Osteocyte (in vitro differentiated cells): ENCODE data around the gene ATG2B. TPM values are rescaled to one million over a fixed set of nuclear protein-coding genes. Genes with fewer than 3 reads are reported as not detected.

Experiments used
- DNase-seq: peaks from one replicate; pipeline ENCODE4 v3.0.0; 2021; ENCODE audit warnings: mixed read lengths; ENCODE audit not compliant: unreplicated experiment; ENCODE audit errors: extremely low spot score
- H3K27ac Mint-ChIP-seq: one replicate; pipeline ENCODE4 v1.8.0; 2021; ENCODE audit warnings: mild to moderate bottlenecking, mixed read lengths; ENCODE audit not compliant: unreplicated experiment
- H3K27me3 Mint-ChIP-seq: one replicate; pipeline ENCODE4 v1.8.0; 2021; ENCODE audit warnings: mixed read lengths; ENCODE audit not compliant: unreplicated experiment
- H3K36me3 Mint-ChIP-seq: one replicate; pipeline ENCODE4 v1.8.0; 2021; ENCODE audit warnings: mixed read lengths; ENCODE audit not compliant: unreplicated experiment
- H3K4me1 Mint-ChIP-seq: one replicate; pipeline ENCODE4 v1.8.0; 2021; ENCODE audit warnings: mixed read lengths; ENCODE audit not compliant: unreplicated experiment
- H3K4me3 Mint-ChIP-seq: one replicate; pipeline ENCODE4 v1.8.0; 2021; ENCODE audit warnings: mild to moderate bottlenecking, moderate library complexity, mixed read lengths; ENCODE audit not compliant: unreplicated experiment
- H3K9me3 Mint-ChIP-seq: one replicate; pipeline ENCODE4 v1.8.0; 2021; ENCODE audit warnings: mixed read lengths; ENCODE audit not compliant: unreplicated experiment
- total RNA-seq: library from RNA; stranded (reverse); gene quantifications from 2 replicates; pipeline ENCODE4 v1.2.1, GENCODE V29; 2021
- TF ChIP-seq, protein P1 (sequence below): fragments of 200-600 bp; sonication (generic); IDR thresholded peaks from 2 replicates; pipeline ENCODE4 v1.5.0; 2021; ENCODE audit warnings: antibody characterized with exemption, mild to moderate bottlenecking, moderate library complexity

Gene ATG2B
- total RNA-seq, 1 donor from 2014 or later: 26.9 TPM

GRCh38 chr14:96231056-96231455 lies 132.1 kb downstream of the ATG2B start:
- DNase-seq: no peak
- Mint-ChIP-seq H3K27ac (no peak overlapping the region), H3K4me3 (no peak overlapping the region), H3K4me1 (peaks cover 1% of the 10 kb centered on the region), H3K36me3 (no peaks in the 10 kb centered on the region), H3K9me3 (no peaks in the 10 kb centered on the region), H3K27me3 (no peaks in the 10 kb centered on the region)
- TF ChIP-seq, protein P1, sequence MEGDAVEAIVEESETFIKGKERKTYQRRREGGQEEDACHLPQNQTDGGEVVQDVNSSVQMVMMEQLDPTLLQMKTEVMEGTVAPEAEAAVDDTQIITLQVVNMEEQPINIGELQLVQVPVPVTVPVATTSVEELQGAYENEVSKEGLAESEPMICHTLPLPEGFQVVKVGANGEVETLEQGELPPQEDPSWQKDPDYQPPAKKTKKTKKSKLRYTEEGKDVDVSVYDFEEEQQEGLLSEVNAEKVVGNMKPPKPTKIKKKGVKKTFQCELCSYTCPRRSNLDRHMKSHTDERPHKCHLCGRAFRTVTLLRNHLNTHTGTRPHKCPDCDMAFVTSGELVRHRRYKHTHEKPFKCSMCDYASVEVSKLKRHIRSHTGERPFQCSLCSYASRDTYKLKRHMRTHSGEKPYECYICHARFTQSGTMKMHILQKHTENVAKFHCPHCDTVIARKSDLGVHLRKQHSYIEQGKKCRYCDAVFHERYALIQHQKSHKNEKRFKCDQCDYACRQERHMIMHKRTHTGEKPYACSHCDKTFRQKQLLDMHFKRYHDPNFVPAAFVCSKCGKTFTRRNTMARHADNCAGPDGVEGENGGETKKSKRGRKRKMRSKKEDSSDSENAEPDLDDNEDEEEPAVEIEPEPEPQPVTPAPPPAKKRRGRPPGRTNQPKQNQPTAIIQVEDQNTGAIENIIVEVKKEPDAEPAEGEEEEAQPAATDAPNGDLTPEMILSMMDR: no peak

- Mint-ChIP-seq H3K36me3 (no peaks in the 10 kb centered on the region), H3K4me1 (peaks cover 9% of the 10 kb centered on the region), H3K27ac (no peak overlapping the region), H3K27me3 (no peaks in the 10 kb centered on the region), H3K9me3 (no peaks in the 10 kb centered on the region), H3K4me3 (no peak overlapping the region)
- TF ChIP-seq, protein P1: no peak
- DNase-seq: no peak
Observed at GRCh38 chr14:96229315-96229714, 133.8 kb downstream of the ATG2B start.

Other genes with a start within 250 kb of the ATG2B start
- 0.31 and 0.40 TPM in 2 replicates for gene BDKRB2, start 158.5 kb downstream of the ATG2B start, total RNA-seq
- not detected in 2 replicates for gene BDKRB1, start 107.1 kb downstream of the ATG2B start, total RNA-seq
- gene GSKIP, start 185 bp upstream of the ATG2B start, total RNA-seq: 15.6 and 18.2 TPM in 2 replicates
- not detected in 2 replicates for gene AK7, start 28.8 kb upstream of the ATG2B start, total RNA-seq
- 143 and 144 TPM in 2 replicates for gene PAPOLA, start 139.0 kb upstream of the ATG2B start, total RNA-seq